Mucosa of rectum (tissue), 2 donors: ENCODE measurements around the gene NEK2.
"Not testable (repeated sequence)": the region's sequence is repeated elsewhere in the genome, so short reads cannot be mapped to it uniquely, and the experiment has no call there.

Experiments used
- H3K27ac ChIP-seq, 2 donors: one replicate each; pipeline ENCODE4 v1.7.0; 2013; ENCODE audit warnings: inconsistent platforms in 2 of 2, low read depth in 2 of 2, low read length in 2 of 2
- H3K27me3 ChIP-seq, 2 donors: one replicate each; pipeline ENCODE4 v1.7.0; 2013; ENCODE audit warnings: low read length in 2 of 2; ENCODE audit not compliant: control insufficient read depth in 2 of 2, insufficient read depth in 2 of 2
- H3K36me3 ChIP-seq, 2 donors: one replicate each; pipeline ENCODE4 v1.7.0; 2013; ENCODE audit warnings: low read length in 2 of 2; ENCODE audit not compliant: control insufficient read depth in 2 of 2, insufficient read depth in 2 of 2
- H3K4me1 ChIP-seq, 2 donors: one replicate each; pipeline ENCODE4 v1.7.0; 2013; ENCODE audit warnings: low read length in 2 of 2, mild to moderate bottlenecking in 1 of 2; ENCODE audit not compliant: control insufficient read depth in 2 of 2, insufficient read depth in 2 of 2
- H3K4me3 ChIP-seq, 2 donors: one replicate each; pipeline ENCODE4 v1.7.0; 2013; ENCODE audit warnings: low read length in 2 of 2
- H3K9ac ChIP-seq, 2 donors: one replicate each; pipeline ENCODE4 v1.7.0; 2013; ENCODE audit warnings: low read length in 2 of 2, low read depth in 1 of 2, mild to moderate bottlenecking in 1 of 2
- H3K9me3 ChIP-seq, 2 donors: one replicate each; pipeline ENCODE4 v1.7.0; 2013; ENCODE audit warnings: low read length in 2 of 2; ENCODE audit not compliant: control insufficient read depth in 2 of 2
- donor health status: healthy.
- donor health status: Normal muscosa, but diverticular disease.

NEK2 gene

GRCh38 chr1:211697356-211697755, 21.9 kb upstream of the NEK2 start:
- no peak overlapping the region for H3K4me3 ChIP-seq
- H3K36me3 ChIP-seq, result no peaks in the 10 kb centered on the region
- H3K9me3 ChIP-seq, result no peaks in the 10 kb centered on the region
- H3K4me1 ChIP-seq, result peaks cover 0 to 3% of the 10 kb centered on the region in 2 donors
- no peak overlapping the region for H3K9ac ChIP-seq
- no peak overlapping the region for H3K27ac ChIP-seq
- no peaks in the 10 kb centered on the region for H3K27me3 ChIP-seq

- H3K9me3 ChIP-seq, result no peaks in the 10 kb centered on the region
- no peak overlapping the region for H3K27ac ChIP-seq
- peaks cover 0 to 3% of the 10 kb centered on the region in 2 donors for H3K4me1 ChIP-seq
- H3K36me3 ChIP-seq, result no peaks in the 10 kb centered on the region
- H3K4me3 ChIP-seq, result no peak overlapping the region
- H3K9ac ChIP-seq, result no peak overlapping the region
- no peaks in the 10 kb centered on the region for H3K27me3 ChIP-seq
These were observed 19.9 kb upstream of the NEK2 start for GRCh38 chr1:211695135-211695816.

GRCh38 chr1:211693911-211694310, 18.5 kb upstream of the NEK2 start:
- H3K4me3 ChIP-seq, H3K27me3 ChIP-seq, H3K9me3 ChIP-seq, H3K36me3 ChIP-seq, H3K9ac ChIP-seq, H3K4me1 ChIP-seq, H3K27ac ChIP-seq: not testable (repeated sequence)

GRCh38 chr1:211688421-211688820, 13.0 kb upstream of the NEK2 start:
- no peak overlapping the region for H3K4me3 ChIP-seq
- no peaks in the 10 kb centered on the region for H3K4me1 ChIP-seq
- no peak overlapping the region for H3K27ac ChIP-seq

GRCh38 chr1:211687462-211688215, 12.2 kb upstream of the NEK2 start:
- H3K9ac ChIP-seq, result no peak overlapping the region
- no peaks in the 10 kb centered on the region for H3K27me3 ChIP-seq

More at GRCh38 chr1:211688421-211688820, 13.0 kb upstream of the NEK2 start:
- H3K27me3 ChIP-seq, result no peaks in the 10 kb centered on the region
- no peak overlapping the region for H3K9ac ChIP-seq
- no peaks in the 10 kb centered on the region for H3K36me3 ChIP-seq
- H3K9me3 ChIP-seq, result no peaks in the 10 kb centered on the region

GRCh38 chr1:211685823-211686222, 10.4 kb upstream of the NEK2 start:
- H3K4me1 ChIP-seq, result no peaks in the 10 kb centered on the region
- H3K27ac ChIP-seq, result no peak overlapping the region
- H3K9me3 ChIP-seq, result no peaks in the 10 kb centered on the region
- H3K4me3 ChIP-seq, result no peak overlapping the region
- H3K27me3 ChIP-seq, result no peaks in the 10 kb centered on the region
- H3K36me3 ChIP-seq, result no peaks in the 10 kb centered on the region
- H3K9ac ChIP-seq, result no peak overlapping the region

More at GRCh38 chr1:211687462-211688215, 12.2 kb upstream of the NEK2 start:
- Histone ChIP-seq H3K27ac (no peak overlapping the region), H3K36me3 (no peaks in the 10 kb centered on the region), H3K4me3 (no peak overlapping the region), H3K4me1 (no peaks in the 10 kb centered on the region), H3K9me3 (no peaks in the 10 kb centered on the region)

- H3K4me1 ChIP-seq, result no peaks in the 10 kb centered on the region
- no peak overlapping the region for H3K27ac ChIP-seq
- no peaks in the 10 kb centered on the region for H3K36me3 ChIP-seq
- H3K9ac ChIP-seq, result no peak overlapping the region
- H3K9me3 ChIP-seq, result no peaks in the 10 kb centered on the region
- no peaks in the 10 kb centered on the region for H3K27me3 ChIP-seq
- no peak overlapping the region for H3K4me3 ChIP-seq
These were observed 9.4 kb upstream of the NEK2 start for GRCh38 chr1:211684791-211685190.

GRCh38 chr1:211684331-211684730, 8.9 kb upstream of the NEK2 start:
- no peak overlapping the region for H3K27ac ChIP-seq

GRCh38 chr1:211683396-211684297, 8.2 kb upstream of the NEK2 start:
- no peak overlapping the region for H3K9ac ChIP-seq
- no peaks in the 10 kb centered on the region for H3K36me3 ChIP-seq
- H3K9me3 ChIP-seq, result no peaks in the 10 kb centered on the region
- no peak overlapping the region for H3K4me3 ChIP-seq
- no peak overlapping the region for H3K27ac ChIP-seq
- no peaks in the 10 kb centered on the region for H3K27me3 ChIP-seq
- no peaks in the 10 kb centered on the region for H3K4me1 ChIP-seq

More at GRCh38 chr1:211684331-211684730, 8.9 kb upstream of the NEK2 start:
- H3K4me1 ChIP-seq, result no peaks in the 10 kb centered on the region
- H3K4me3 ChIP-seq, result no peak overlapping the region
- H3K36me3 ChIP-seq, result no peaks in the 10 kb centered on the region
- H3K27me3 ChIP-seq, result no peaks in the 10 kb centered on the region
- H3K9ac ChIP-seq, result no peak overlapping the region
- no peaks in the 10 kb centered on the region for H3K9me3 ChIP-seq

- H3K9me3 ChIP-seq, H3K27me3 ChIP-seq, H3K4me3 ChIP-seq, H3K4me1 ChIP-seq, H3K27ac ChIP-seq, H3K9ac ChIP-seq, H3K36me3 ChIP-seq: not testable (repeated sequence)
These were observed 6.8 kb upstream of the NEK2 start for GRCh38 chr1:211682186-211682585.
